HEK293T (cell line): ENCODE results near the gene TMEFF2.

Source experiments
- ARNT ChIP-seq: fragments of 450-650 bp; IDR thresholded peaks from 2 replicates; pipeline ENCODE4 v1.6.1; 2017; ENCODE audit warnings: mild to moderate bottlenecking
- BHLHE40 ChIP-seq: fragments of 450-650 bp; IDR thresholded peaks from 2 replicates; pipeline ENCODE4 v1.6.1; 2016; ENCODE audit warnings: mild to moderate bottlenecking, moderate library complexity, borderline replicate concordance
- CTBP1 ChIP-seq: fragments of 450-650 bp; IDR thresholded peaks from 2 replicates; pipeline ENCODE4 v1.6.1; 2016; ENCODE audit warnings: borderline replicate concordance
- FOXA1 ChIP-seq: fragments of 450-650 bp; IDR thresholded peaks from 2 replicates; pipeline ENCODE4 v1.6.1; 2016; ENCODE audit warnings: mild to moderate bottlenecking
- FOXK2 ChIP-seq: fragments of 450-650 bp; IDR thresholded peaks from 2 replicates; pipeline ENCODE4 v1.6.1; 2016; ENCODE audit warnings: mild to moderate bottlenecking
- FOXM1 ChIP-seq: fragments of 450-650 bp; IDR thresholded peaks from 2 replicates; pipeline ENCODE4 v1.6.1; 2017; ENCODE audit warnings: mild to moderate bottlenecking, borderline replicate concordance
- HDGF ChIP-seq: fragments of 450-650 bp; IDR thresholded peaks from 2 replicates; pipeline ENCODE4 v1.6.1; 2017; ENCODE audit warnings: antibody characterized with exemption, borderline replicate concordance
- NFRKB ChIP-seq: fragments of 450-650 bp; IDR thresholded peaks from 2 replicates; pipeline ENCODE4 v1.6.1; 2016; ENCODE audit warnings: mild to moderate bottlenecking, moderate library complexity
- PKNOX1 ChIP-seq: fragments of 450-650 bp; IDR thresholded peaks from 2 replicates; pipeline ENCODE4 v1.6.1; 2016
- SP1 ChIP-seq: fragments of 450-650 bp; IDR thresholded peaks from 2 replicates; pipeline ENCODE4 v1.6.1; 2017
- SUZ12 ChIP-seq: fragments of 450-650 bp; IDR thresholded peaks from 2 replicates; pipeline ENCODE4 v1.6.1; 2016; ENCODE audit warnings: mild to moderate bottlenecking
- TARDBP ChIP-seq: fragments of 450-650 bp; IDR thresholded peaks from 2 replicates; pipeline ENCODE4 v1.6.1; 2016
- ZNF384 ChIP-seq: fragments of 450-650 bp; IDR thresholded peaks from 2 replicates; pipeline ENCODE4 v1.6.1; 2016

- TF ChIP-seq NFRKB (no peak), PKNOX1 (no peak), HDGF (no peak), TARDBP (no peak), FOXM1 (no peak), FOXA1 (no peak), SP1 (no peak), ZNF384 (no peak), SUZ12 (no peak), BHLHE40 (no peak), ARNT (no peak), CTBP1 (no peak), FOXK2 (no peak)
These were observed 276.6 kb downstream of the TMEFF2 start for GRCh38 chr2:191917967-191918651.
